Left hindlimb (tissue), 1 donor: Measurements from ENCODE around the gene MPDZ.
"Not testable (repeated sequence)": the region's sequence is repeated elsewhere in the genome, so short reads cannot be mapped to it uniquely, and the experiment has no call there.

Experiments used
- DNase-seq: peaks from one replicate; pipeline ENCODE4 v3.0.0-alpha.2; 2018

Gene MPDZ

GRCh38 chr9:13267743-13268142 lies 11.7 kb downstream of the MPDZ start:
- no peak for DNase-seq

- no peak for DNase-seq
Measured at GRCh38 chr9:13266167-13266566, 13.3 kb downstream of the MPDZ start.

GRCh38 chr9:13264788-13265187 lies 14.7 kb downstream of the MPDZ start:
- no peak for DNase-seq

- no peak for DNase-seq
Measured at GRCh38 chr9:13263511-13263910, 16.0 kb downstream of the MPDZ start.

- no peak for DNase-seq
Measured at GRCh38 chr9:13252852-13253251, 26.6 kb downstream of the MPDZ start.

GRCh38 chr9:13244181-13244580 lies 35.3 kb downstream of the MPDZ start:
- no peak for DNase-seq

- DNase-seq, result no peak
Measured at GRCh38 chr9:13241283-13241682, 38.2 kb downstream of the MPDZ start.

GRCh38 chr9:13239660-13240059 lies 39.8 kb downstream of the MPDZ start:
- DNase-seq, result no peak

GRCh38 chr9:13239208-13239607 lies 40.3 kb downstream of the MPDZ start:
- DNase-seq, result no peak

- no peak for DNase-seq
Measured at GRCh38 chr9:13234932-13235331, 44.6 kb downstream of the MPDZ start.

GRCh38 chr9:13228431-13228830 lies 51.1 kb downstream of the MPDZ start:
- DNase-seq, result no peak

GRCh38 chr9:13224366-13224765 lies 55.1 kb downstream of the MPDZ start:
- DNase-seq, result no peak

- DNase-seq, result not testable (repeated sequence)
Measured at GRCh38 chr9:13222733-13223132, 56.8 kb downstream of the MPDZ start.

- DNase-seq, result no peak
Measured at GRCh38 chr9:13221741-13222140, 57.8 kb downstream of the MPDZ start.

GRCh38 chr9:13220837-13221236 lies 58.7 kb downstream of the MPDZ start:
- DNase-seq, result no peak

GRCh38 chr9:13215791-13216554 lies 63.5 kb downstream of the MPDZ start:
- DNase-seq, result no peak

- no peak for DNase-seq
Measured at GRCh38 chr9:13213998-13214397, 65.5 kb downstream of the MPDZ start.

GRCh38 chr9:13213337-13213736 lies 66.2 kb downstream of the MPDZ start:
- DNase-seq, result no peak

- DNase-seq, result no peak
Measured at GRCh38 chr9:13210306-13210705, 69.2 kb downstream of the MPDZ start.

GRCh38 chr9:13209498-13209897 lies 70.0 kb downstream of the MPDZ start:
- no peak for DNase-seq

GRCh38 chr9:13205824-13206223 lies 73.7 kb downstream of the MPDZ start:
- DNase-seq, result no peak

GRCh38 chr9:13190040-13190439 lies 89.5 kb downstream of the MPDZ start:
- no peak for DNase-seq

GRCh38 chr9:13189362-13189761 lies 90.1 kb downstream of the MPDZ start:
- DNase-seq, result no peak

GRCh38 chr9:13186774-13187173 lies 92.7 kb downstream of the MPDZ start:
- no peak for DNase-seq

- no peak for DNase-seq
Measured at GRCh38 chr9:13186091-13186490, 93.4 kb downstream of the MPDZ start.
